ENCODE measurements around the gene CCL25.
"Not testable (repeated sequence)": the region's sequence is repeated elsewhere in the genome, so short reads cannot be mapped to it uniquely, and the experiment has no call there.

CCL25 gene

GRCh38 chr19:8085598-8086408, 33.2 kb downstream of the CCL25 start:
- DNase-seq (ENCODE audit: low spot score), result no peak

- DNase-seq (ENCODE audit: low spot score), result no peak
These were observed 34.3 kb downstream of the CCL25 start for GRCh38 chr19:8086849-8087248.

DNA sequence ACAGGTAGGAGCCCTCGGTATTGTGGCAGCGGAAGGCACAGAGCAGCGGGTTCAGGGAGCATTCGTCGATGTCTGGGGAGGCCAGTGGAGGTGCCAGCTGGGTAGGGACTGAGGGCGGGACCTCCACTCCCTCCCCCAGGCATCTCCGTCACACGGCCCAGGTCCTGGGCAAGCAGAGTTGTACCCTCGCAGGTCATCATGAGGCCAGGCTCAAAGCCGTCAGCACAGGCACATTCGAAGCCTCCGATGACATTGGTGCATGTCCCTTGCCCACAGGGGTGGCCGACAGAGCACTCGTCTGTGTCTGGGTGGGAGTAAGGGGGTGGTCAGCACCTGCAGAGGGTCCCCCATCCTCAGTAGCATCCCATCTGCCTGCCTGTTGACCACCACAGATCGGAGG, 35.3 kb downstream of the CCL25 start:
- DNase-seq (ENCODE audit: low spot score), result no peak

- no peak for DNase-seq (ENCODE audit: low spot score)
These were observed 36.4 kb downstream of the CCL25 start for GRCh38 chr19:8088752-8089663.

GRCh38 chr19:8089664-8090601, 37.4 kb downstream of the CCL25 start:
- DNase-seq (ENCODE audit: low spot score), result no peak

DNA sequence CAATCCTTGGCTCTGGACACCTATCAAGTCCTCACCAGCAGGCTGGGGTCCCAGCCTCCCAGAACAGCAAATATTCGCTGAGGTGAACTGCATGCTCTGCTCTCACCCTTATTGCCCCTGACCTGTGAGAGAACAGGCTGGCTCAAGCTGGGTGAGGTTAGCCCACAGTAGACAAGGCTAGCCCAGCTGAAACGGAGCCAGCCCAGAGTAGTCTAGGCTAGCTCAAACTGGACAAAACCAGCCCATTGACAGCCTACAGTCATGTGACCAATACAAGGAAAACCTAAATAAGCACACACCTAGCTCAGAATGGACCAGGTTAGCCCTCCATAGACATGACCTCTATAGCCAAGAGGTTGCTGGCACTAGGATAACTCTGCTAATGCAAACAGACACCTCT, 38.4 kb downstream of the CCL25 start:
- no peak for DNase-seq (ENCODE audit: low spot score)

- DNase-seq (ENCODE audit: low spot score), result no peak
These were observed 41.2 kb downstream of the CCL25 start for GRCh38 chr19:8093740-8094139.

DNA sequence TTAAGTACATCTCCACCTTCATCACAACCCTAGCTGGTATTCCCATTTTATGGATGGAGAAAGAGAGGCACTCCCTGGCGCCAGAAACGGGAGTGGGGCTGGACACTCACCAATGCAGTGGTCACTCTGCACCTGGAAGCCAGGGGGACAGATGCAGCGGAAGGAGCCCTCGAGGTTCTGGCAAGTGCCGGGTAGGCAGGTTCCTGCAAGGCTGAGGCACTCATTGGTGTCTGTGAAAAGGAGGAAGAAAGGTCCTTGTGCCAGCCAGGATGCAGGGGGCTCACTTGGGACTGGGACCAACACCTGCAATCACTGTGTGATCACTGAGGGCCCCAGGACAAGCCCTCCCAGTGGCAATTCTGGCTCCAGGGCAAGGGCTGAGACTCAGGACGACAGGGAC, 41.8 kb downstream of the CCL25 start:
- no peak for DNase-seq (ENCODE audit: low spot score)

- DNase-seq (ENCODE audit: low spot score), result no peak
These were observed 42.9 kb downstream of the CCL25 start for GRCh38 chr19:8095354-8095886.

GRCh38 chr19:8096071-8096470, 43.5 kb downstream of the CCL25 start:
- no peak for DNase-seq (ENCODE audit: low spot score)

DNA sequence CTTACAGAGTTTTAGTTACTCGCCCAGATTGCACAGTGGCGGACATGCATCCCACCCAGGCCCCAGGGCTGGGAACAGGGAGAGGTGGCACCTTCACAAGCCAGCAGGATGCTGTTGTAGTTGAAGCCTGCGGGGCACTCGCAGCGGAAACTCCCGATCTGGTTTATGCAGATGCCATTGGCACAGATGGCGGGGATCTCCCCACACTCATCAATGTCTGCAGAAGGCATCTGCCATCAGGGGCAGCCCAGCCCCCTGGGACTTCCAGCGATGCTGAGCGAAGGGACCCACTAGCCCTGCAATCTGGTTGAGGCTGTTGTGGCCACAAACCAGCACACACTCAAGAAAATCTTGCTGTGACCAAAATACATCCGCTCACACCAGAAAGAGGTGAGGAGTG, 44.6 kb downstream of the CCL25 start:
- no peak for DNase-seq (ENCODE audit: low spot score)

- DNase-seq (ENCODE audit: low spot score), result no peak
These were observed 45.4 kb downstream of the CCL25 start for GRCh38 chr19:8097681-8098567.

DNA sequence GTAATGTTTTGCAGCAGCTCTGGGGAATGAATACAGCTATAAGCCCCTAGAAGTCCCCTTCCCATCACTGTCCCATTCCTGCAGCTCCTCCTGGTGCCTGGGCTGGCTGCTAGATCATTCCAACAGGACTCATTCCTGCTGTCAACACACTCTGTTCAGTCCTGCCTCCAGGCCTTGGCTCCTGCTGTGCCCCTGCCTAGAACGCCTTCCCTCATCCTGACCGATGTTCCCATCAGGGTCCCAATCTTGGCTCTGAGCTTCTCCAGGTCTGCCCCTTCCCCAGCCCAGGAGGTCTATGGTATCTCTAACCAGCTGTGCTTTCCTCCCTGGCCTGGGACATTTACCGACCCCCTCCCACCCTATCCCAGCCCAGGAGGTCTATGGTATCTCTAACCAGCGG, 48.8 kb downstream of the CCL25 start:
- no peak for DNase-seq (ENCODE audit: low spot score)

- DNase-seq (ENCODE audit: low spot score), result not testable (repeated sequence)
These were observed 49.4 kb downstream of the CCL25 start for GRCh38 chr19:8101910-8102309.

- DNase-seq (ENCODE audit: low spot score), result no peak
These were observed 52.9 kb downstream of the CCL25 start for GRCh38 chr19:8105471-8105870.

- DNase-seq (ENCODE audit: low spot score), result no peak
These were observed 54.8 kb downstream of the CCL25 start for GRCh38 chr19:8107301-8107903.

DNA sequence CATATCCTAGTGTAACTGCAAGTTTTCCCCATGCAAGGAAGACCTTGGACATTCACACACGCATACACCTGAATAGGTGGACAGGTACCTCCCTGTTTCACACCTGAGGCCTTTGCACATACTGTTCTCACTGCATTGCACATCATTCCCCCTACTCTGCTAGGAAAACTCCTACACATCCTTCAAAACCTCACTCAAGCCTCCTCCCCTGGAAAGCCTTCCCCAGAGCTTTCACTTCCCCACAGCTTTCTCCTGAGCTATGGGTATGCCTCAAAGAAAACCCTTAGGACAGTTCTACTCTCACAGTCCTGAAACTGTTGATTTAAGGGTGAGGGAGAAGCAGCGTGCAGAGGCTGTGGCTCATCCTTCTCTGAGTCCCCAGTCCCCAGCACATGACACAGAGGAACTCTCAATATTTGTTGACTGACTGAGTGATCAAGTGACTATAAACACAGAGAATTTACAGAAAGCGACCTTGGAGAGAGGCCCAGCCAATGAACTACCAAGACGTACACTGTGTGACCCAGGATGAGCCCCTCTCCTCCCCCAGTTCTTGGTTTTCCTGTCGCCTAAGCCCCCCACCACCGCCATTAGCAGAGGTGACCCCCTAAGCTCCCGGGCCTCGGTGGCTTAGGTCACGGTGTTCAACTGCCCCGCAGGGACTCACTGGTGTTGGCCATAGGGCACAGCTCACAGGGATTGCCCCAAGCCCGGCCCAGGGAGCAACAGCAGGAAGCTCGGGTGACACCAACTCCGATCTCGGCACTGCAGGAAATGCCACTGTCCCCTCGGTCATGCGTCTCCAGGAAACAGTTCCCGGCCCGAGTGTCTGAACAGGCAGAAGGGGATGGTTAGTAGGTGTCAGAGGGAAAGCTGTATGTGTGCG, 56.2 kb downstream of the CCL25 start:
- no peak for DNase-seq (ENCODE audit: low spot score)

DNA sequence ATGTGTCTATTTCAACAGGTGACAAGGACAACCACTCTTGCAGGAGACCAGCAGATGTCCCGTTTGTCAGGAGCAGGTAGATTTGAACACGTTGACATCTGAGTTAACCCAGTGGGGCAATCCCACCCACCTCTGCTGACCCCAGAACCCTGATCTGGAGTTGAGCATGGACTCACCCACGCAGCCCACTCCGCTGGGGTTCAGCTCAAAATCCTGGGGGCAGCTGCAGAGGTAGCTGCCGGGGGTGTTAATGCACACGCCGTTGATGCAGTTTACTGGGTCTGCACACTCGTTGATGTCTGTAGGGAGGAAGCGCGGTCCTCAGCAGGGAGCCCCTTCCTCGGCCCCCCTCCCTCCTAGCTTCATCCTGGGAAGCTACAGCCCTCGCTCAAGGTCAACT, 56.9 kb downstream of the CCL25 start:
- no peak for DNase-seq (ENCODE audit: low spot score)
